Endothelial cell (in vitro differentiated cells): Measurements from ENCODE around the gene USP19. TPM values are rescaled to one million over a fixed set of nuclear protein-coding genes. Genes with fewer than 3 reads are reported as not detected.
A peak's percentile ranks its signal among the peaks of the same experiment; 100 is the strongest.

Source experiments
- DNase-seq: peaks from one replicate; pipeline ENCODE4 v3.0.0; 2021; ENCODE audit warnings: low spot score
- H3K27ac Mint-ChIP-seq: one replicate; pipeline ENCODE4 v1.8.0; 2021; ENCODE audit warnings: mixed read lengths, inconsistent platforms; ENCODE audit not compliant: unreplicated experiment
- H3K27me3 Mint-ChIP-seq: one replicate; pipeline ENCODE4 v1.8.0; 2021; ENCODE audit warnings: mild to moderate bottlenecking, moderate library complexity, mixed read lengths, inconsistent platforms; ENCODE audit not compliant: unreplicated experiment
- H3K36me3 Mint-ChIP-seq: one replicate; pipeline ENCODE4 v1.8.0; 2021; ENCODE audit warnings: mild to moderate bottlenecking, low read depth, mixed read lengths, inconsistent platforms; ENCODE audit not compliant: unreplicated experiment
- H3K4me1 Mint-ChIP-seq: one replicate; pipeline ENCODE4 v1.8.0; 2021; ENCODE audit warnings: mild to moderate bottlenecking, mixed read lengths, inconsistent platforms; ENCODE audit not compliant: unreplicated experiment
- H3K4me3 Mint-ChIP-seq: one replicate; pipeline ENCODE4 v1.8.0; 2021; ENCODE audit warnings: mild to moderate bottlenecking, mixed read lengths, inconsistent platforms; ENCODE audit not compliant: unreplicated experiment
- H3K9me3 Mint-ChIP-seq: one replicate; pipeline ENCODE4 v1.8.0; 2021; ENCODE audit warnings: mixed read lengths, inconsistent platforms; ENCODE audit not compliant: unreplicated experiment
- total RNA-seq: library from RNA; stranded (reverse); fragmentation: NEBNext Ultra II Directional; extraction: Animal tissue kit (Norgen Biotek cat#: 25700); gene quantifications from one replicate; pipeline ENCODE4 v1.2.1, GENCODE V29; 2021; ENCODE audit not compliant: unreplicated experiment
- TF ChIP-seq, protein P1 (sequence below): fragments of 200-600 bp; sonication (generic); IDR thresholded peaks from one replicate; pipeline ENCODE4 v1.5.0; 2021; ENCODE audit warnings: antibody characterized with exemption; ENCODE audit not compliant: unreplicated experiment

The USP19 gene
- total RNA-seq, 1 donor from 2014 or later, result 38.8 TPM

- Mint-ChIP-seq H3K36me3 (peaks cover 45% of the 10 kb centered on the region), H3K27me3 (peaks cover 12% of the 10 kb centered on the region), H3K4me3 (peak overlapping the region; percentile 71), H3K9me3 (no peaks in the 10 kb centered on the region), H3K27ac (no peak overlapping the region), H3K4me1 (peaks cover 18% of the 10 kb centered on the region)
- TF ChIP-seq, protein P1, sequence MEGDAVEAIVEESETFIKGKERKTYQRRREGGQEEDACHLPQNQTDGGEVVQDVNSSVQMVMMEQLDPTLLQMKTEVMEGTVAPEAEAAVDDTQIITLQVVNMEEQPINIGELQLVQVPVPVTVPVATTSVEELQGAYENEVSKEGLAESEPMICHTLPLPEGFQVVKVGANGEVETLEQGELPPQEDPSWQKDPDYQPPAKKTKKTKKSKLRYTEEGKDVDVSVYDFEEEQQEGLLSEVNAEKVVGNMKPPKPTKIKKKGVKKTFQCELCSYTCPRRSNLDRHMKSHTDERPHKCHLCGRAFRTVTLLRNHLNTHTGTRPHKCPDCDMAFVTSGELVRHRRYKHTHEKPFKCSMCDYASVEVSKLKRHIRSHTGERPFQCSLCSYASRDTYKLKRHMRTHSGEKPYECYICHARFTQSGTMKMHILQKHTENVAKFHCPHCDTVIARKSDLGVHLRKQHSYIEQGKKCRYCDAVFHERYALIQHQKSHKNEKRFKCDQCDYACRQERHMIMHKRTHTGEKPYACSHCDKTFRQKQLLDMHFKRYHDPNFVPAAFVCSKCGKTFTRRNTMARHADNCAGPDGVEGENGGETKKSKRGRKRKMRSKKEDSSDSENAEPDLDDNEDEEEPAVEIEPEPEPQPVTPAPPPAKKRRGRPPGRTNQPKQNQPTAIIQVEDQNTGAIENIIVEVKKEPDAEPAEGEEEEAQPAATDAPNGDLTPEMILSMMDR, result no peak
- DNase-seq, result no peak
Measured at GRCh38 chr3:49100046-49100615, 20.5 kb downstream of the USP19 start.

DNA sequence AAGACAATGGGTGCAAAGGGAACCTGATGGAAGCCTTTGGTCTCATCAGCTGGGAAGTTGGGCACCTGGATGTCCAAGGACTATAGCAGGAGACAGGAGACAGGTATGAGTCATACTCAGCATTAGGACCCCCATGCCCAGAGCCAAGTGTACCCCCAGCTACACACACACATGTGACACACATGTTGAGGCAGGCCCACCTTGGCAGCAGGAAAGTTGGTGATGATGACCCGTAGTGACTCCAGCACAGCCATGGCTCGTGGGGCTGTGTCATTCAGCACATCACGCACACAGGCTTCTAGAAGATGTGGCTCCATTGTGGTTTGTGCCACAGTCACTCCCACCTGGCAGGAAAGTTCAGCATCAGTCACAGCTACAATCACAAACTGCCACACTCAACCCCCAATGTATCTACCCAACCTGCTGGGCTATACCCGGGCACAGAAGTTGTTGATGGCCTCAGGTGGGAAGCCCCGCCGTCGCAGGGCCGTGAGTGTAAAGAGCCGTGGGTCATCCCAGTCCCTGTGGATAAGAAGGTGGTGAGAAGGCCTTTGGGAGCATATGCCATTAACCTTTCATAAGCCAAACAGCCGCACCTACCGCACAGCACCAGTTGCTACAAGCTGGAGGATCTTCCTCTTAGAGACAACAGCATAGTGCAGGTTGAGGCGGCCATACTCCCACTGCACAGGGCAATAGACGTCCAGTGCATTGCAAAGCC, 21.6 kb downstream of the USP19 start:
- Mint-ChIP-seq H3K4me3 (peak overlapping the region; percentile 47), H3K9me3 (no peaks in the 10 kb centered on the region), H3K4me1 (peaks cover 11% of the 10 kb centered on the region), H3K27me3 (peaks cover 12% of the 10 kb centered on the region), H3K27ac (peak overlapping the region; percentile 48), H3K36me3 (peaks cover 45% of the 10 kb centered on the region)
- DNase-seq, result no peak
- TF ChIP-seq, protein P1, result no peak

- DNase-seq, result no peak
- Mint-ChIP-seq H3K36me3 (peaks cover 43% of the 10 kb centered on the region), H3K4me1 (peaks cover 4% of the 10 kb centered on the region), H3K4me3 (peak overlapping the region; percentile 47), H3K27me3 (peaks cover 9% of the 10 kb centered on the region), H3K9me3 (no peaks in the 10 kb centered on the region), H3K27ac (no peak overlapping the region)
- TF ChIP-seq, protein P1, result no peak
Measured at GRCh38 chr3:49098429-49098828, 22.2 kb downstream of the USP19 start.

- Mint-ChIP-seq H3K9me3 (no peaks in the 10 kb centered on the region), H3K36me3 (peaks cover 9% of the 10 kb centered on the region), H3K4me1 (peaks cover 8% of the 10 kb centered on the region), H3K27me3 (peaks cover 16% of the 10 kb centered on the region), H3K4me3 (peak within 1 kb of the TSS; percentile 95), H3K27ac (peak within 1 kb of the TSS; percentile 96)
- DNase-seq, result peak; percentile 94
- TF ChIP-seq, protein P1, result no peak
Measured at GRCh38 chr3:49093853-49094767, 26.5 kb downstream of the USP19 start, which contains the start of gene QRICH1. Gene QRICH1 (minus strand): TSS chr3:49094071. CDS start chr3:49077017, 17,054 bp downstream.
